Activated CD4-positive, alpha-beta memory T cell treated with anti-CD3 and anti-CD28 coated beads, Interleukin-2, amount 10 ng/mL, durations not matched to agents 7 days and 5 days (primary cell): Measurements from ENCODE around the gene TMEM14B. TPM values are rescaled to one million over a fixed set of nuclear protein-coding genes. Genes with fewer than 3 reads are reported as not detected.
A peak's percentile ranks its signal among the peaks of the same experiment; 100 is the strongest.

Experiments used
- CTCF ChIA-PET: fragments of 350-600 bp; sonication (Branson Sonifier 250); formaldehyde crosslinking; loops from one replicate; lab custom pipeline; 2021; ENCODE audit warnings: antibody characterized with exemption, inconsistent platforms; lab: Charles Lee
- POLR2A ChIA-PET: fragments of 350-600 bp; sonication (Branson Sonifier 250); formaldehyde crosslinking; loops from one replicate; lab custom pipeline; 2021; ENCODE audit warnings: antibody characterized with exemption; lab: Charles Lee
- DNase-seq: peaks from one replicate; pipeline ENCODE4 v3.0.0-alpha.2; 2020
- H3K27ac Mint-ChIP-seq: one replicate; pipeline ENCODE4 v1.8.0; 2021; ENCODE audit warnings: mild to moderate bottlenecking, mixed read lengths
- H3K27me3 Mint-ChIP-seq: one replicate; pipeline ENCODE4 v1.8.0; 2021; ENCODE audit warnings: mixed read lengths
- H3K36me3 Mint-ChIP-seq: one replicate; pipeline ENCODE4 v1.8.0; 2021; ENCODE audit warnings: low read depth, mixed read lengths
- H3K4me1 Mint-ChIP-seq: one replicate; pipeline ENCODE4 v1.8.0; 2021; ENCODE audit warnings: mixed read lengths
- H3K4me3 Mint-ChIP-seq: one replicate; pipeline ENCODE4 v1.8.0; 2021; ENCODE audit warnings: mild to moderate bottlenecking, mixed read lengths
- H3K9me3 Mint-ChIP-seq: one replicate; pipeline ENCODE4 v1.8.0; 2021; ENCODE audit warnings: mixed read lengths
- total RNA-seq, 2 experiments: library from RNA; stranded (reverse); gene quantifications; one replicate each; pipeline ENCODE4 v1.2.3, GENCODE V29; 2021

Gene TMEM14B
- total RNA-seq, 2 experiments from 2014 or later = 81.5 to 83.6 TPM

- no peak for DNase-seq
- ChIA-PET POLR2A (no interaction called here), CTCF (interaction anchor here (0.6 to 1.3 kb wide), 3 partner anchors 9 to 315 kb away, joined by 3 read pairs; no protein-coding TSS in a partner anchor)
- H3K9me3 Mint-ChIP-seq = no peaks in the 10 kb centered on the region
- H3K27me3 Mint-ChIP-seq = no peaks in the 10 kb centered on the region
- no peaks in the 10 kb centered on the region for H3K4me1 Mint-ChIP-seq
- no peak overlapping the region for H3K27ac Mint-ChIP-seq
- H3K4me3 Mint-ChIP-seq = no peak overlapping the region
- H3K36me3 Mint-ChIP-seq = peaks cover 2% of the 10 kb centered on the region
Observed at GRCh38 chr6:10793695-10794094, 46.1 kb downstream of the TMEM14B start.

GRCh38 chr6:10794239-10794638 is 46.6 kb downstream of the TMEM14B start:
- H3K4me1 Mint-ChIP-seq = no peaks in the 10 kb centered on the region
- no peak for DNase-seq
- POLR2A ChIA-PET = no interaction called here
- H3K36me3 Mint-ChIP-seq = peaks cover 2% of the 10 kb centered on the region
- H3K27ac Mint-ChIP-seq = no peak overlapping the region
- H3K9me3 Mint-ChIP-seq = no peaks in the 10 kb centered on the region
- CTCF ChIA-PET = interaction anchor here (0.6 to 1.3 kb wide), 3 partner anchors 8 to 316 kb away, joined by 3 read pairs; no protein-coding TSS in a partner anchor
- H3K27me3 Mint-ChIP-seq = no peaks in the 10 kb centered on the region
- no peak overlapping the region for H3K4me3 Mint-ChIP-seq

GRCh38 chr6:10800810-10801209 is 53.2 kb downstream of the TMEM14B start:
- ChIA-PET POLR2A (no interaction called here), CTCF (interaction anchor here (0.7 to 4.1 kb wide), 6 partner anchors 44 to 322 kb away, joined by 3 to 46 read pairs (median 4); no protein-coding TSS in a partner anchor)
- H3K27ac Mint-ChIP-seq = no peak overlapping the region
- H3K27me3 Mint-ChIP-seq = no peaks in the 10 kb centered on the region
- no peak for DNase-seq
- no peak overlapping the region for H3K4me3 Mint-ChIP-seq
- peaks cover 1% of the 10 kb centered on the region for H3K4me1 Mint-ChIP-seq
- H3K9me3 Mint-ChIP-seq = no peaks in the 10 kb centered on the region
- H3K36me3 Mint-ChIP-seq = no peaks in the 10 kb centered on the region

- H3K9me3 Mint-ChIP-seq = no peaks in the 10 kb centered on the region
- no peaks in the 10 kb centered on the region for H3K36me3 Mint-ChIP-seq
- peaks cover 3% of the 10 kb centered on the region for H3K4me1 Mint-ChIP-seq
- POLR2A ChIA-PET = no interaction called here
- CTCF ChIA-PET = interaction anchor here (0.8 to 4.1 kb wide), 10 partner anchors 20 to 330 kb away, joined by 3 to 46 read pairs (median 3); no protein-coding TSS in a partner anchor
- peak; percentile 72 for DNase-seq
- no peaks in the 10 kb centered on the region for H3K27me3 Mint-ChIP-seq
- no peak overlapping the region for H3K27ac Mint-ChIP-seq
- H3K4me3 Mint-ChIP-seq = no peak overlapping the region
Observed at GRCh38 chr6:10801224-10801848, 53.7 kb downstream of the TMEM14B start.

Other genes with a start within 250 kb of the TMEM14B start
- 1 to 10 TPM; 3.0 to 3.1 TPM for gene GCNT2, start 226.5 kb upstream of the TMEM14B start, total RNA-seq
- gene C6orf52, start 53.2 kb upstream of the TMEM14B start, total RNA-seq = 1 to 10 TPM in 1 of 2 experiments, under 1 TPM in 1; 0.88 to 1.6 TPM
- 10 to 100 TPM; 10.1 to 10.9 TPM for gene PAK1IP1, start 52.8 kb upstream of the TMEM14B start, total RNA-seq
- 10 to 100 TPM; 42.4 to 46.5 TPM for gene TMEM14C, start 24.7 kb upstream of the TMEM14B start, total RNA-seq
- gene MAK, start 90.7 kb downstream of the TMEM14B start, total RNA-seq = under 1 TPM; 0.15 to 0.35 TPM
- gene GCM2, start 134.2 kb downstream of the TMEM14B start, total RNA-seq = not detected
- not detected for gene SYCP2L, start 139.2 kb downstream of the TMEM14B start, total RNA-seq